ENCODE data around the gene ATG2A. TPM values are rescaled to one million over a fixed set of nuclear protein-coding genes. Genes with fewer than 3 reads are reported as not detected.

Gene ATG2A
- total RNA-seq, 6 donors from 2014 or later: 24.6 to 59.2 (median 33.3) TPM

GRCh38 chr11:64887757-64888405 lies 29.1 kb downstream of the ATG2A start:
- H3K27ac ChIP-seq: peak overlapping the region in 3 of 4 donors; percentile 61 to 87 (median 77)
- DNase-seq (peak; percentile 88 to 96), ATAC-seq (ENCODE audit: low FRiP score in 2 of 2) (peak; percentile 91 to 96)
- no peaks in the 10 kb centered on the region for H3K9me3 ChIP-seq
- H3K27me3 ChIP-seq: no peaks in the 10 kb centered on the region
- 11 to 16% methylated on average over 11 to 34 of the region's 34 CpGs for WGBS, 2 donors
- no peaks in the 10 kb centered on the region for H3K36me3 ChIP-seq
- H3K4me1 ChIP-seq: peaks cover 12 to 25% (median 21%) of the 10 kb centered on the region in 4 donors
- TF ChIP-seq POLR2AphosphoS5 (IDR thresholded peaks at IDR 0.05) (peak in 1 of 2 donors; percentile 26), POLR2A (IDR thresholded peaks at IDR 0.05) (no peak)
- TF ChIP-seq, protein P1, sequence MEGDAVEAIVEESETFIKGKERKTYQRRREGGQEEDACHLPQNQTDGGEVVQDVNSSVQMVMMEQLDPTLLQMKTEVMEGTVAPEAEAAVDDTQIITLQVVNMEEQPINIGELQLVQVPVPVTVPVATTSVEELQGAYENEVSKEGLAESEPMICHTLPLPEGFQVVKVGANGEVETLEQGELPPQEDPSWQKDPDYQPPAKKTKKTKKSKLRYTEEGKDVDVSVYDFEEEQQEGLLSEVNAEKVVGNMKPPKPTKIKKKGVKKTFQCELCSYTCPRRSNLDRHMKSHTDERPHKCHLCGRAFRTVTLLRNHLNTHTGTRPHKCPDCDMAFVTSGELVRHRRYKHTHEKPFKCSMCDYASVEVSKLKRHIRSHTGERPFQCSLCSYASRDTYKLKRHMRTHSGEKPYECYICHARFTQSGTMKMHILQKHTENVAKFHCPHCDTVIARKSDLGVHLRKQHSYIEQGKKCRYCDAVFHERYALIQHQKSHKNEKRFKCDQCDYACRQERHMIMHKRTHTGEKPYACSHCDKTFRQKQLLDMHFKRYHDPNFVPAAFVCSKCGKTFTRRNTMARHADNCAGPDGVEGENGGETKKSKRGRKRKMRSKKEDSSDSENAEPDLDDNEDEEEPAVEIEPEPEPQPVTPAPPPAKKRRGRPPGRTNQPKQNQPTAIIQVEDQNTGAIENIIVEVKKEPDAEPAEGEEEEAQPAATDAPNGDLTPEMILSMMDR (IDR thresholded peaks at IDR 0.05): peak; percentile 95 to 98 (median 97)
- peak overlapping the region in 3 of 4 donors; percentile 17 to 32 (median 32) for H3K4me3 ChIP-seq

DNA sequence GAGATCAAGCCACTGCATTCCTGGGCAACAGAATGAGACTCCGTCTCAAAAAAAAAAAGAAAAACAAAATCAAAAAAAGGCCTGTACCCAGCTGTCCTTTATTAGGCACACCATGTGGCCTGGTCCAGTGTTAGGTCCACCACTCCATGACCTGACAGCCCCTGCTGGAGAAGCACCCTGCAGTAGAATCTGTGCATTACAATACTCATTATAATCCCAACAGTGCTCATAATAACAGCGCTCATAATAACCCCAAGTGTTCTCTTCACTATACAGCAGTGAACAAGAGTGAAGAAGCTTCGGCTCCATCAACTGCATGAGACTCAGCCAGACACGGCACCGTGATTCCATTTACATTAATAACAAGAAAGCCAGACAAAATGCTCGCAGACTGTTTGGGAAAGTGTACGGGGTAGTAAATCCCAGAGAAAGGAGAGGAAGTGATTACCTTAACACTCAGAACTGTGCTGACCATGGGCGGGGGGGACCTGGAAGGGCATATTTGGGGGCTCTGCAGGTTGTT lies 29.7 kb downstream of the ATG2A start:
- Histone ChIP-seq H3K4me1 (peaks cover 12 to 25% (median 21%) of the 10 kb centered on the region in 4 donors), H3K36me3 (no peaks in the 10 kb centered on the region), H3K9me3 (no peaks in the 10 kb centered on the region), H3K4me3 (no peak overlapping the region), H3K27ac (peak overlapping the region in 3 of 4 donors; percentile 61 to 87 (median 77)), H3K27me3 (no peaks in the 10 kb centered on the region)
- DNase-seq: no peak
- ATAC-seq (ENCODE audit: low FRiP score in 2 of 2): no peak
- WGBS, 2 donors: 86% methylated on average over 8 of the region's 8 CpGs
- TF ChIP-seq POLR2A (IDR thresholded peaks at IDR 0.05): no peak
- no peak for TF ChIP-seq EP300 (IDR thresholded peaks at IDR 0.05)
- TF ChIP-seq POLR2AphosphoS5 (IDR thresholded peaks at IDR 0.05): no peak
- TF ChIP-seq, protein P1 (IDR thresholded peaks at IDR 0.05): no peak

GRCh38 chr11:64885367-64886286 lies 31.4 kb downstream of the ATG2A start:
- DNase-seq (peak in 1 of 2 donors; percentile 72), ATAC-seq (ENCODE audit: low FRiP score in 2 of 2) (peak; percentile 40 to 58)
- WGBS, 2 donors: 65 to 66% methylated on average over 14 to 15 of the region's 15 CpGs
- H3K9me3 ChIP-seq: no peaks in the 10 kb centered on the region
- no peaks in the 10 kb centered on the region for H3K36me3 ChIP-seq
- H3K27ac ChIP-seq: peak overlapping the region; percentile 17 to 74 (median 64)
- H3K4me3 ChIP-seq: no peak overlapping the region
- H3K27me3 ChIP-seq: no peaks in the 10 kb centered on the region
- TF ChIP-seq POLR2AphosphoS5 (IDR thresholded peaks at IDR 0.05) (peak in 1 of 2 donors; percentile 87), EP300 (IDR thresholded peaks at IDR 0.05) (peak in 1 of 4 donors; percentile 77), POLR2A (IDR thresholded peaks at IDR 0.05) (no peak)
- TF ChIP-seq, protein P1 (IDR thresholded peaks at IDR 0.05): no peak
- peaks cover 16 to 29% (median 28%) of the 10 kb centered on the region in 4 donors for H3K4me1 ChIP-seq

DNA sequence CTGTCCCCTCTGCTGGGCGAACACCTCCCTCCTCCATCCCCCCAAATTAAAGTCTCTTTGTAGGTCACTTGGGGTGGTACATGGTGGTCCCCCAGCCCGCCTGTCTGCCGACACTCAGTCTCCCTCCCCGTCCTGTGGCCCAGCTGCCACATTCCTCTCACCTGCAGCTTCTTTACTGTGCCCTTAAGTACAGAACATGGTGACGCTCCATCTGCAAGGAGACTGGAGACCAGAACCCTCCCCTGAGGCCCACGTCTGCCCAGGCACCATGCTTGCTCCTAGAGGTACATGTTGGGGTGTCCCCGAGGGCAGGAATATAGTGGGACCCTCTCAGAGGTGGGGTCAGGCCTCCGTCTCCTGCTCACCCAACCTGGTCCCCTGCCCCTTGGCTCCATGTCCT lies 33.0 kb downstream of the ATG2A start:
- no peak for TF ChIP-seq EP300 (IDR thresholded peaks at IDR 0.05)
- TF ChIP-seq, protein P1 (IDR thresholded peaks at IDR 0.05): no peak
- TF ChIP-seq POLR2A (IDR thresholded peaks at IDR 0.05): no peak
- no peak for TF ChIP-seq POLR2AphosphoS5 (IDR thresholded peaks at IDR 0.05)
- Histone ChIP-seq H3K4me3 (no peak overlapping the region), H3K4me1 (peaks cover 32 to 44% (median 43%) of the 10 kb centered on the region in 4 donors), H3K27me3 (no peaks in the 10 kb centered on the region), H3K27ac (no peak overlapping the region), H3K9me3 (no peaks in the 10 kb centered on the region), H3K36me3 (no peaks in the 10 kb centered on the region)
- DNase-seq (peak in 1 of 2 donors; percentile 16), ATAC-seq (ENCODE audit: low FRiP score in 2 of 2) (no peak)
- WGBS, 2 donors: 96 to 100% methylated on average over 5 to 8 of the region's 8 CpGs
